Stimulated activated naive CD8-positive, alpha-beta T cell treated with anti-CD3 and anti-CD28 coated beads, Interleukin-15, Interleukin-2, amounts not matched to agents 100 ng/mL and 50 ng/mL, for 24 hours (primary cell): ENCODE data around the gene SLC45A3.
A peak's percentile ranks its signal among the peaks of the same experiment; 100 is the strongest.

ENCODE experiments used
- H3K27ac Mint-ChIP-seq: one replicate; pipeline ENCODE4 v1.8.0; 2021; ENCODE audit warnings: mild to moderate bottlenecking, mixed read lengths
- H3K27me3 Mint-ChIP-seq: one replicate; pipeline ENCODE4 v1.8.0; 2021; ENCODE audit warnings: mixed read lengths
- H3K36me3 Mint-ChIP-seq: one replicate; pipeline ENCODE4 v1.8.0; 2021; ENCODE audit warnings: low read depth, mixed read lengths
- H3K4me1 Mint-ChIP-seq: one replicate; pipeline ENCODE4 v1.8.0; 2021; ENCODE audit warnings: low read depth, mixed read lengths
- H3K4me3 Mint-ChIP-seq: one replicate; pipeline ENCODE4 v1.8.0; 2021; ENCODE audit warnings: mild to moderate bottlenecking, mixed read lengths
- H3K9me3 Mint-ChIP-seq: one replicate; pipeline ENCODE4 v1.8.0; 2021; ENCODE audit warnings: mixed read lengths

Gene SLC45A3

GRCh38 chr1:205687242-205687641 is 6.9 kb upstream of the SLC45A3 start:
- no peak overlapping the region for H3K4me3 Mint-ChIP-seq
- no peak overlapping the region for H3K27ac Mint-ChIP-seq
- no peaks in the 10 kb centered on the region for H3K36me3 Mint-ChIP-seq
- H3K9me3 Mint-ChIP-seq, result no peaks in the 10 kb centered on the region
- no peaks in the 10 kb centered on the region for H3K4me1 Mint-ChIP-seq
- no peaks in the 10 kb centered on the region for H3K27me3 Mint-ChIP-seq

- peaks cover 14% of the 10 kb centered on the region for H3K4me1 Mint-ChIP-seq
- peaks cover 10% of the 10 kb centered on the region for H3K27me3 Mint-ChIP-seq
- H3K4me3 Mint-ChIP-seq, result no peak overlapping the region
- H3K9me3 Mint-ChIP-seq, result no peaks in the 10 kb centered on the region
- no peak overlapping the region for H3K27ac Mint-ChIP-seq
- H3K36me3 Mint-ChIP-seq, result no peaks in the 10 kb centered on the region
Measured at GRCh38 chr1:205681364-205681763, 1.1 kb upstream of the SLC45A3 start.

- Mint-ChIP-seq H3K4me1 (peaks cover 14% of the 10 kb centered on the region), H3K4me3 (peak overlapping the region; percentile 74), H3K9me3 (no peaks in the 10 kb centered on the region), H3K27me3 (peaks cover 10% of the 10 kb centered on the region), H3K36me3 (no peaks in the 10 kb centered on the region), H3K27ac (no peak overlapping the region)
Measured at GRCh38 chr1:205678286-205679111, 1.8 kb downstream of the SLC45A3 start.

- Mint-ChIP-seq H3K9me3 (no peaks in the 10 kb centered on the region), H3K27me3 (peaks cover 10% of the 10 kb centered on the region), H3K4me3 (no peak overlapping the region), H3K36me3 (no peaks in the 10 kb centered on the region), H3K4me1 (peaks cover 15% of the 10 kb centered on the region), H3K27ac (no peak overlapping the region)
Measured at GRCh38 chr1:205677167-205677566, 3.1 kb downstream of the SLC45A3 start.

GRCh38 chr1:205676597-205676996 is 3.7 kb downstream of the SLC45A3 start:
- H3K36me3 Mint-ChIP-seq, result no peaks in the 10 kb centered on the region
- peaks cover 10% of the 10 kb centered on the region for H3K27me3 Mint-ChIP-seq
- H3K27ac Mint-ChIP-seq, result no peak overlapping the region
- no peak overlapping the region for H3K4me3 Mint-ChIP-seq
- H3K4me1 Mint-ChIP-seq, result peaks cover 21% of the 10 kb centered on the region
- no peaks in the 10 kb centered on the region for H3K9me3 Mint-ChIP-seq

- H3K4me3 Mint-ChIP-seq, result no peak overlapping the region
- H3K4me1 Mint-ChIP-seq, result peaks cover 22% of the 10 kb centered on the region
- no peak overlapping the region for H3K27ac Mint-ChIP-seq
Measured at GRCh38 chr1:205676002-205676401, 4.3 kb downstream of the SLC45A3 start.

GRCh38 chr1:205675247-205675646 is 5.1 kb downstream of the SLC45A3 start:
- Mint-ChIP-seq H3K27ac (no peak overlapping the region), H3K4me3 (no peak overlapping the region), H3K27me3 (no peaks in the 10 kb centered on the region), H3K36me3 (no peaks in the 10 kb centered on the region), H3K9me3 (no peaks in the 10 kb centered on the region), H3K4me1 (peaks cover 22% of the 10 kb centered on the region)

More at GRCh38 chr1:205676002-205676401, 4.3 kb downstream of the SLC45A3 start:
- H3K27me3 Mint-ChIP-seq, result peaks cover 4% of the 10 kb centered on the region
- no peaks in the 10 kb centered on the region for H3K9me3 Mint-ChIP-seq
- no peaks in the 10 kb centered on the region for H3K36me3 Mint-ChIP-seq

- no peak overlapping the region for H3K4me3 Mint-ChIP-seq
- H3K27ac Mint-ChIP-seq, result no peak overlapping the region
- peaks cover 5% of the 10 kb centered on the region for H3K27me3 Mint-ChIP-seq
- no peaks in the 10 kb centered on the region for H3K36me3 Mint-ChIP-seq
- H3K9me3 Mint-ChIP-seq, result no peaks in the 10 kb centered on the region
- peaks cover 35% of the 10 kb centered on the region for H3K4me1 Mint-ChIP-seq
Measured at GRCh38 chr1:205672970-205673369, 7.3 kb downstream of the SLC45A3 start.

GRCh38 chr1:205672395-205672889 is 7.9 kb downstream of the SLC45A3 start:
- Mint-ChIP-seq H3K4me1 (peaks cover 35% of the 10 kb centered on the region), H3K27ac (no peak overlapping the region), H3K4me3 (no peak overlapping the region), H3K27me3 (peaks cover 5% of the 10 kb centered on the region), H3K36me3 (no peaks in the 10 kb centered on the region), H3K9me3 (no peaks in the 10 kb centered on the region)

- H3K9me3 Mint-ChIP-seq, result no peaks in the 10 kb centered on the region
- H3K27ac Mint-ChIP-seq, result no peak overlapping the region
- H3K4me3 Mint-ChIP-seq, result no peak overlapping the region
- peaks cover 5% of the 10 kb centered on the region for H3K27me3 Mint-ChIP-seq
- peaks cover 33% of the 10 kb centered on the region for H3K4me1 Mint-ChIP-seq
- H3K36me3 Mint-ChIP-seq, result no peaks in the 10 kb centered on the region
Measured at GRCh38 chr1:205670611-205671430, 9.5 kb downstream of the SLC45A3 start.

- H3K27me3 Mint-ChIP-seq, result peaks cover 5% of the 10 kb centered on the region
- H3K4me1 Mint-ChIP-seq, result peaks cover 36% of the 10 kb centered on the region
- H3K9me3 Mint-ChIP-seq, result no peaks in the 10 kb centered on the region
- H3K27ac Mint-ChIP-seq, result no peak overlapping the region
- no peaks in the 10 kb centered on the region for H3K36me3 Mint-ChIP-seq
- H3K4me3 Mint-ChIP-seq, result no peak overlapping the region
Measured at GRCh38 chr1:205670150-205670446, 10.2 kb downstream of the SLC45A3 start.

GRCh38 chr1:205669341-205670149 is 10.8 kb downstream of the SLC45A3 start:
- Mint-ChIP-seq H3K27me3 (peaks cover 5% of the 10 kb centered on the region), H3K27ac (peak overlapping the region; percentile 82), H3K9me3 (no peaks in the 10 kb centered on the region), H3K4me3 (no peak overlapping the region), H3K36me3 (no peaks in the 10 kb centered on the region), H3K4me1 (peaks cover 37% of the 10 kb centered on the region)

- Mint-ChIP-seq H3K27ac (peak overlapping the region; percentile 82), H3K9me3 (no peaks in the 10 kb centered on the region), H3K4me3 (no peak overlapping the region), H3K27me3 (peaks cover 5% of the 10 kb centered on the region), H3K4me1 (peaks cover 37% of the 10 kb centered on the region), H3K36me3 (no peaks in the 10 kb centered on the region)
Measured at GRCh38 chr1:205668951-205669340, 11.4 kb downstream of the SLC45A3 start.

- Mint-ChIP-seq H3K27me3 (peaks cover 5% of the 10 kb centered on the region), H3K27ac (no peak overlapping the region), H3K4me1 (peaks cover 37% of the 10 kb centered on the region), H3K4me3 (no peak overlapping the region), H3K36me3 (no peaks in the 10 kb centered on the region), H3K9me3 (no peaks in the 10 kb centered on the region)
Measured at GRCh38 chr1:205667909-205668643, 12.2 kb downstream of the SLC45A3 start.
